NCI-H748 treated with DMSO at 0.1 percent for 48 hours (cell line): Measurements from ENCODE around the gene ZKSCAN7.
"Not testable (repeated sequence)": the region's sequence is repeated elsewhere in the genome, so short reads cannot be mapped to it uniquely, and the experiment has no call there.

Source experiments
- DNase-seq: peaks from one replicate; lab custom pipeline; 2025; lab: John Stamatoyannopoulos, UW

The ZKSCAN7 gene

DNA sequence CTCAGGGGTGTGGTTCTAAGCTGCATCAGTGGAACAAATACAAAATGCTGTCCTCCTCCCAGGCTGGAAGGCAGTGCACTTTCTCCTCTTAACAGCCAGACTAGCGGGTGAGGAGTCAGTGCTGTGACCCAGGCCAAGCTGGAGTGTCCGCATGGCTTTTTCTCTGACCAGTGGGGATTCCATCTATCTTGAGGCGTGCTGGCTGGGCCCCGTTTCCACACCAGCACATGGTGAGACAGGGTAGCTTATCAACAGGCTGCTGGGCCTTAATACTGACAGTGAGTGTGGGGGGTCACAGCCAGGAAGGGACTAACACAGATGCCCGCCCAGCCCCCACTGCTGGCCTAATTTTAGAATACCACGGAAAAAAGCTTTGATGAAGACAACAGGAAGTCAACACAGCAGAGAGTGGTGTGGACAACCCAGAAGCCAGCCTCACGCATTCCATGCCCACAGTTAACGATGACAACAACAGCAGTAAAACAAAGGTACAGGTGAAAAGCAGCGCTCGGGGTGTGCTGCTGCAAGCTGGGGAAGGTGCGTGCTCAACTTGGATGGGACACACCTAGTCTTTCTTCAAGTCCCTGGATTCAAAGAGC lies 22.5 kb downstream of the ZKSCAN7 start:
- not testable (repeated sequence) for DNase-seq

DNA sequence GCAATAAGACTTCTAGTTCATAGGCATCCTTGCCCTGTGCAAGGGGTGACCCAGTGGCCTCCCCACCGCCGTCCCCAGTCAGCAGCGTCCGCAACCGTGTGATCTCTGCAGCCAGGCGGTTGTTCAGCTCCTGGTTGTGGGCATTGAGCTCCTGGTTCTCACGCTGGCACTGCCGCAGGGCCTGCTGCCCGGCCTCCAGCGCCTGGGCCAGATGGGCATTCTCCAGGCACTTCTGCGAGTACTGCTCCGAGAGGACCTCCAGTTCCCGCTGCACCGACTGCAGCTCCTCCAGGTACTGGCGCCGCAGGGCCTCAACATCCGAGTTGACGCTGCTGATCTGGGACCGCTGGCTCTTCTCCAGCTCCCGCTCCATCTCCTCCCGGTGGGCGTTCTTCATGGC lies 23.3 kb downstream of the ZKSCAN7 start:
- DNase-seq: not testable (repeated sequence)

DNA sequence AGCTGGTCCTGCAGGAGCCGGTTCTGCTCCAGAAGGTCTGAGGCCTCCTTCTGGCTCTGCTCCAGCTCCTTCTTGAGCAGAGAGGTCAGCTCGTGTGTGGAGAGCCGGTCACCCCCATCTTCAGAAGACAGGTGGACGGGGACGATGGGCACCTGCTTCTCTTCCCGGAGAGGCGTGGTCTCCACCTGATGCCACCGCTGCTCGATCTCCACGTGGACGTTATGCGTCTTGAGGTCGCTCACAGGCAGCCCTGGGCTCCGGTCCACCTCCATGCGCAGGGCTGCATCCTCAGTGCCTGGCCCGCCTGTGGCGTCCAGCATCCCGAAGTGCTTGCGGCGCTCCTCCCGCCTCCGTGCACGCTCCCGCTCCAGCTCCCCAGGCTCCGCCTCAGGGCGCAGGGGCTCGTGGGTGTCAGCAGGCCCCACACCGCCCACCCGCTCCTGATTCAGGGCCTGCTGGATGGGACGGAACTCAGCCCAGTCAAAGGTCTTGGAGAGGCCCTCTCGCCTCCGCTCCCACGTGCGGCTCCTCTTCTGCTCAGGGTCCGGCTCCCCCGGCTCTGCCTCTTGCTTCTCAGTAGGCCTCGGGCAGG lies 24.0 kb downstream of the ZKSCAN7 start:
- not testable (repeated sequence) for DNase-seq

DNA sequence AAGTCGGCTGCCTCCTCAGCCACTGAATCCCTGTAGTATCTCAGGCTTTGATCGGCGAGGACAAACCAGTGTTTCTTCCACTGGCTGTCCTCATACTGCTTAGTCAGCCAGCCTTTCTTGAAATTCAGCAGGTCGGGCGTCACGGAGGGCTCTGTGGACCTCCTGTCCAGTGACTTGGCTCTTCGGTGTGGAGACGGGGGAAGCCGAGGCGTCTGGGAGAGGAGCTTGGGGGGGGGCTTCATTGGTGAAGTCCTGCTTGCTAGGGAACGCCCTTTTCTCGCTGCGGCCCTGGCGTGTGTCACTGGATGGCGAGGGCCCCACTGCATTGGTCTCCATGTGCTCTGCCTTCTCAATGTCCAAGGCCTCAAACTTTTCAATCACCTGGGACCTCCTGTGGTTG lies 24.8 kb downstream of the ZKSCAN7 start:
- not testable (repeated sequence) for DNase-seq

DNA sequence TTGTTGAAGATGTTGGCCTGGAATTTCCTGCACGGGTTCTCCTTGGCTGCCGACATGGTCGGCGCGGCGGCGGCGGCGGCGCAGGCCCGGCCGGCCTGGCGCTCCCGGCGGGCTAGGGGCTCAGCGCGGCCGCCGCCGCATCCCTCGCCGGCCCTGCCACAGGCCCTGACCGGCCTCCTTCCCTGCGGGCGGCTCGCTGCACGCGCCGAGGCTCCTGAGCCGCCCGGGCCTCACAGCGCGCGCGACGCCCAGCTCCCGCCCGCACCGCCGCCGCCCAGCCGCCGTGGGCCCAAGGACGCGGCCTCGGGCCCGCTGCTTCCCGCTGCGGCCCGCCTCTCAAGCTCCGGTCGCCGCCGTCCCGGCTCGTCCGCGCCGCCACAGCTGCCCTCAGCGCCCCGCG lies 26.0 kb downstream of the ZKSCAN7 start:
- DNase-seq: not testable (repeated sequence)

DNA sequence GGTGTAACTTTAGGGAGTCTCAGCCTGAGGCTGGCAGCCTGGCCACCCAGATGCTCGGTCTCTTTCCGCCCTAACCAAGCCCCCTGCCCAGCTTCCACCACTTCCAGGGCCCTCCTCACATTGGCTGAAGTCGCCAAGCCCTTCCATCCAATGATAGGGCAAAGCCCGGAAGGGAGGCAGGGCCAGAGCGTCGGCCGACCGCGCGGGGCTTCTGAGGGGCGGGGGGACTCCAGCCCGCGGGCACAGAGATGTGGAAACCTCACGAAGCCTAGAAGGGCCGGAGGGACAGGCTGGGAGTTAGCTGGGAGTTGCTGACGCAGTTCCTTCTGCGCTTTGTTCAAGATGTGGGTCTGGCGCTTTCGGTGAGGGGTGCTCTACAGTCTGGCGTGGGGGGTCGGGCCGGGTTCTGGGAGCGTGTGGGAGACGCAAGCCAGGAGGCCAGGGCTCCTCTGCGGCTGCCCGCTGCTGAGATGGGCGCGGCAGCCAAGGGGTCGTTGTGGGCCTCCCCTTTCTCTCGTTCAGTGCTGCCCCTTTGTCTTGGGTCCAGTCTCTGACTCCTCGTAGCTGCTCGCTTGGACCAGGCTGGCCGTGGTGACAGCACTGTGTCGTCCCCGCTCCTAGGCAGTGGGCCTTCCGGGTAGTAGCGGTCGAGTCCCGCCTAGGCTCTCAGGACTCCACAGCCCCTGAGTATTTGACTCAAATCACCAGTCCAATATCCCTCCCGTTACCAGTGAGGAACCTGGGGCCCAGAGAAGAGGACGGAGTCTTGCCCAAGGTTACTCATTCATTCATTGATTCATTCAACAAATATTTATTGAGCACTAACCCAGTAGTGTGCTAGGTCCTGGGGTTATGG lies 29.9 kb downstream of the ZKSCAN7 start, which contains the start of gene ZNF660:
ZNF660 (plus strand) TSS at position 319 of the 856 bp plus-strand sequence. CDS start 9,230 bp downstream, outside the sequence.
- peak; percentile 51 for DNase-seq

DNA sequence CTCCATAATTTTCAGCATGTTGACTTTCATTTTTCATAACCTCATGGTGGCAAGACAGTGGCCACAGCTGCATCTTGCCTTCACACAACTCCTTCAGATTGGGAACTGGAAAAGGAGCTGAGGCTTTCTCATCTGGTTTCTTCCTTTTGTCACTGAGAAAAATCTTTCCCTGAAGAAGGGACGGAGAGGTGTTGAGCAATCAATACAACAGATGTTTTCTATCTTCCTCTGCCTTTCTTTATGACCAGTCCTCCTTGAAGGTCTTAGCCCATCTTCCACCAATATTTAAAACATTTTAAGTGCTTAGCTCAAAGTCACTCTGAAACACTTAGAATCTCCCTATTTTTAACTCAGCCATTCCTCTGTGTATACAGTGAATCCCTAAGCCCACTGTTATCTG lies 41.6 kb downstream of the ZKSCAN7 start:
- no peak for DNase-seq

DNA sequence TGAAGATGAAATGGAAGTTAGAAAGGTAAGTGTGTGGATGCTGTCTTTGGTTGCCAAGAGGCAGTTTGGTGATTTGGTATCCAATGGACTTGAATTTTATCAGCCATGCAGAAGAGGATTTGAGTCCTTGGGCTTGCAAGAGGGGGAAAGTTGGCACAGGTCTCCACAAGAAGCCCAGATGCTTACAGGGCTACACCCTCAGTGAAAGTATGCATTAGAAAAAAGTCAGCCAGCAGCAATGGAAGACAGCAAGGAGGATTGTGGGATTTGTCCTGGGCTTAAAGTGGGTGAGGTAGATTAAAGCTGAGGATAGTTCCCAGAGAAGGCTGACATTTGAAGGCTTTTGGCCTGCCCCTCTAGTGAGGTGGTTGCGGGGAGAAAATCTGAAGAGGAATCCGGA lies 46.8 kb downstream of the ZKSCAN7 start:
- DNase-seq: no peak

DNA sequence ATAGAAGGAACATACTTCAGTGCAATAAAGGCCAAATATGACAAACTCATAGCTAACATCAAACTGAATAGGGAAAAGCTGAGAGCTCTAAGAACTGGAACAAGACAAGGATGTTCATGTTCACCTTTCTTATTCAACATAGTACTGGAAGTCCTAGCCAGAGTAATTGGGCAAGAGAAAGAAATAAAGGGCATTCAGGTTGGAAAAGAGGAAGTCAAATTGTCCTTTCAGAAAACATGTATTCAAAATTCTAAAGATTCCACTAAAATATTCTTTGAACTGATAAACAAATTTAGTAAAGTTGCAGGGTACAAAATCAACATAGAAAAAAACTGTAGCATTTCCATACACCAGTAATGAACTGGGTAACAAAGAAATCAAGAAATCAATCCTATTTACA lies 57.7 kb downstream of the ZKSCAN7 start:
- DNase-seq: no peak
